ENCODE measurements around the gene TUBA4A.
A peak's percentile ranks its signal among the peaks of the same experiment; 100 is the strongest.

TUBA4A gene

GRCh38 chr2:219206328-219207133, 47.2 kb downstream of the TUBA4A start, which contains the start of gene ZFAND2B (continued):
- TF ChIP-seq ZBTB21 (tag by site-specific recombination; IDR thresholded peaks at IDR 0.05): no peak
- TF ChIP-seq BCL11A (tag by site-specific recombination; IDR thresholded peaks at IDR 0.05; ENCODE audit: low read depth): no peak
- no peak for TF ChIP-seq ZNF677 (tag by site-specific recombination; IDR thresholded peaks at IDR 0.05)
- no peak for TF ChIP-seq ZNF19 (tag by site-specific recombination; IDR thresholded peaks at IDR 0.05; ENCODE audit: low read depth)
- no peak for TF ChIP-seq ZNF558 (tag by site-specific recombination; IDR thresholded peaks at IDR 0.05)
- no peak for TF ChIP-seq ZNF777 (tag by site-specific recombination; IDR thresholded peaks at IDR 0.05; ENCODE audit: borderline replicate concordance)
- TF ChIP-seq ZNF792 (tag by site-specific recombination; IDR thresholded peaks at IDR 0.05): no peak
- TF ChIP-seq ZNF621 (tag by site-specific recombination; IDR thresholded peaks at IDR 0.05): no peak
- no peak for TF ChIP-seq HOXA7 (CRISPR knock-in tag; IDR thresholded peaks at IDR 0.05; ENCODE audit: borderline replicate concordance)
- TF ChIP-seq ZNF169 (tag by site-specific recombination; IDR thresholded peaks at IDR 0.05): no peak
- no peak; the same call in 1 of the 2 replicates for TF ChIP-seq ZNF600 (tag by site-specific recombination; IDR thresholded peaks at IDR 0.05)
- no peak for TF ChIP-seq ZNF707 (tag by site-specific recombination; IDR thresholded peaks at IDR 0.05)
- no peak for TF ChIP-seq ZNF148 (tag by site-specific recombination; IDR thresholded peaks at IDR 0.05; ENCODE audit: borderline replicate concordance)
- no peak for TF ChIP-seq OSR2 (tag by site-specific recombination; IDR thresholded peaks at IDR 0.05)
- TF ChIP-seq YY2 (tag by site-specific recombination; IDR thresholded peaks at IDR 0.05): no peak
- TF ChIP-seq ZNF654 (tag by site-specific recombination; IDR thresholded peaks at IDR 0.05; ENCODE audit: low read depth): no peak
- TF ChIP-seq ZNF837 (tag by site-specific recombination; IDR thresholded peaks at IDR 0.05): no peak
- TF ChIP-seq BCL11B (tag by site-specific recombination; IDR thresholded peaks at IDR 0.05; ENCODE audit: low read depth): no peak
- TF ChIP-seq MZF1 (tag by site-specific recombination; IDR thresholded peaks at IDR 0.05; ENCODE audit: borderline replicate concordance): no peak
- no peak for TF ChIP-seq ZNF626 (tag by site-specific recombination; IDR thresholded peaks at IDR 0.05)
- peak; percentile 60 for TF ChIP-seq SP7 (tag by site-specific recombination; IDR thresholded peaks at IDR 0.05)
- no peak for TF ChIP-seq ZNF433 (tag by site-specific recombination; IDR thresholded peaks at IDR 0.05; ENCODE audit: low read depth)
- TF ChIP-seq HOXC10 (CRISPR knock-in tag; IDR thresholded peaks at IDR 0.05): no peak
- no peak for TF ChIP-seq ZNF624 (tag by site-specific recombination; IDR thresholded peaks at IDR 0.05)
- TF ChIP-seq TCF7L2 (IDR thresholded peaks at IDR 0.05; ENCODE audit: borderline replicate concordance, low read depth, low read length): no peak
- no peak for TF ChIP-seq ZNF776 (tag by site-specific recombination; IDR thresholded peaks at IDR 0.05; ENCODE audit: borderline replicate concordance)
- peak; percentile 88 for TF ChIP-seq ZBTB8A (tag by site-specific recombination; IDR thresholded peaks at IDR 0.05)
- TF ChIP-seq TSHZ1 (tag by site-specific recombination; IDR thresholded peaks at IDR 0.05; ENCODE audit: borderline replicate concordance): no peak
- TF ChIP-seq ZNF830 (tag by site-specific recombination; IDR thresholded peaks at IDR 0.05; ENCODE audit: low read depth): no peak
- TF ChIP-seq KLF10 (tag by site-specific recombination; IDR thresholded peaks at IDR 0.05): 0 out of 2 replicates have a peak, but pooled peaks have one; percentile 35
- no peak for TF ChIP-seq ZNF362 (tag by site-specific recombination; IDR thresholded peaks at IDR 0.05)
- TF ChIP-seq AEBP2 (tag by site-specific recombination; IDR thresholded peaks at IDR 0.05; ENCODE audit: borderline replicate concordance): no peak
- no peak for TF ChIP-seq ZBTB48 (tag by site-specific recombination; IDR thresholded peaks at IDR 0.05)
- no peak for TF ChIP-seq ZNF549 (tag by site-specific recombination; IDR thresholded peaks at IDR 0.05)
